ENCODE results near the gene DEPP1. TPM values are rescaled to one million over a fixed set of nuclear protein-coding genes. Genes with fewer than 3 reads are reported as not detected.

The DEPP1 gene
- total and polyA plus RNA-seq, 2 of the 4 experiments (the other 2 are of a cell fraction): 13.6 to 30.0 TPM

DNA sequence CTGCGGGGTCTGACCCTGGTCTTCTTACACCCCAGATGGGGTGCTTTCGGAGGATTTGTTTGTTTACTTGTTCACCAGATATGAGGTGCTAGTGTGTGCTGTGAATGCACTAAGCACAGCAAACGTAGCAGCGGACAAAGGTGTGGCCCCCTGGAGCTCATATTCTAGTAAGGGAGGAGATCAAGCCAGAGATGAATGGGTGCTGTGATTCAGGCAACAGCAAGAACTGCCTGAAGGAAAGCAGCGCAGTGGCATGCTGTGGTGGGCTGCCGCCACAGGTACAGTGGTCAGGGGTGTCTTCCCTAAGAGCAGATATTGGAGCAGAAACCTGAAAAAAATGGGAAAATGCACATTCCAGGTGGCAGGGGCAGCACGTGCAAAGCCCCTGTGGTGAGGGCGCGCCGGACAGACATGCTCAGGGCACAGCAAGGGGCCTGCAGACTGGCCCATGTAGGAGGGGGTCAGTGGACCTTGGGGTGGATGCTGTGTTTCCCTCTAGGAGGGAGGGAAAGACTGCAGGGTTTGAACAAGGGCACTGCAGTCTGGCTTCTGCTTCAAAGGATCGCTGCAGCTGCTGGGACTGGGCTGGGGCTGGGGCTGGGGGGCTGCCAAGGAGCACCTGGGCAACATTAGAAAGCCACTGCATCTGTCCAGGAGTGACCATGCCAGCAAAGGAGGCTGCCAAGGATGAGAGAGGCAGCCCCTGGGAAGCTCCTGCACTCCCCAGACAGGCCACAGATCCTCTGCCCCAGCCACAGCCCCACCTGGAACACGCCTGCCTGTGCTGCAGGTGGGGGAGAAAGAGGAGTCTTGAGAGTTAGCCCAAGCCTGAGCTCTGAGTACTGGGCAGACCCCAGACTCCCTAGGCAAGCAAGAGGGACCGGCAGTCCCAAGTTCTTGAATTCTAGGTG lies 927 bp upstream of the DEPP1 start:
- Histone ChIP-seq H2BK15ac (ENCODE audit: low read depth, low read length) (peak overlapping the region; percentile 93; the same call in 2 of the 3 replicates), H4K8ac (ENCODE audit: low read depth in 2 of 2, low read length in 2 of 2) (peak overlapping the region; percentile 75 to 77; a peak in 3 of 4 replicates), H2BK120ac (ENCODE audit: low read depth, low read length) (peak overlapping the region; percentile 92), H2AK9ac (replicated peaks; ENCODE audit: low read depth, low read length, poor library complexity) (peak overlapping the region; percentile 85), H3K9me3 (ENCODE audit: control insufficient read depth, insufficient read depth, low read length) (no peaks in the 10 kb centered on the region), H3K23ac (ENCODE audit: low read depth, low read length) (peak overlapping the region; percentile 34; the same call in 1 of the 2 replicates), H3K36me3 (ENCODE audit: control insufficient read depth, insufficient read depth, low read length) (peaks cover 15% of the 10 kb centered on the region; the same call in 1 of the 2 replicates), H3K27me3 (ENCODE audit: control insufficient read depth, insufficient read depth, low read length) (no peaks in the 10 kb centered on the region), H3K4me3 (ENCODE audit: insufficient read depth, low read depth, low read length) (no peak overlapping the region), H2BK5ac (ENCODE audit: low read depth, low read length, poor library complexity, severe bottlenecking) (peak overlapping the region; percentile 97), H3K56ac (ENCODE audit: extremely low read depth, insufficient read depth, low read length) (no peak overlapping the region), H3K4me2 (ENCODE audit: low read depth, low read length) (no peak overlapping the region), H3K18ac (ENCODE audit: low read depth, low read length) (peak overlapping the region; percentile 94), H4K91ac (ENCODE audit: insufficient read depth, low read depth, low read length) (peak overlapping the region; percentile 97), H2AK5ac (ENCODE audit: low read depth, low read length) (peak overlapping the region; percentile 85), H3K9me1 (ENCODE audit: insufficient read depth, low read length) (peaks cover 45% of the 10 kb centered on the region), H3K14ac (replicated peaks; ENCODE audit: low read depth, low read length) (peak overlapping the region; percentile 84; the same call in 1 of the 2 replicates), H4K5ac (ENCODE audit: low read depth, low read length) (peak overlapping the region; percentile 92), H3K79me1 (ENCODE audit: low read depth in 1 of 2, low read length in 2 of 2) (peaks cover 3 to 67% of the 10 kb centered on the region in 2 experiments; a peak in 3 of 4 replicates), H3K27ac (ENCODE audit: insufficient read depth, low read length) (peak overlapping the region; percentile 97), H3K4ac (ENCODE audit: low read depth, low read length) (peak overlapping the region; percentile 86), H2BK20ac (ENCODE audit: low read depth, low read length) (peak overlapping the region; percentile 95), H3K4me1 (ENCODE audit: control insufficient read depth, insufficient read depth, low read length) (peaks cover 70% of the 10 kb centered on the region), H2AFZ (replicated peaks; ENCODE audit: low read length, poor library complexity) (peak overlapping the region; percentile 80), H4K20me1 (ENCODE audit: insufficient read depth, low read length) (no peaks in the 10 kb centered on the region; the same call in 1 of the 2 replicates), H3K9ac (ENCODE audit: low read depth, low read length) (0 out of 2 replicates have a peak overlapping the region, but pooled peaks have one; percentile 10)
- no peak for DNase-seq
- dilution Hi-C loops (cut with HindIII; ENCODE audit: low sequenced_read_pairs, unreplicated experiment) (no loop called here), intact Hi-C loops (cut with micrococcal nuclease) (loop anchor here (2.0 kb wide), 1 partner anchor 21 kb away; the partner anchor contains the start of gene ZNF22), in situ Hi-C loops (cut with MboI; ENCODE audit: low sequenced_read_pairs) (loop anchor here (25.0 kb wide), 4 partner anchors 1033 to 1842 kb away; partner anchors contain the start of genes CSGALNACT2 and HNRNPF)
- ChIA-PET CTCF (interaction anchor here (0.7 to 1.3 kb wide), 2 partner anchors 47 kb away, joined by 3 to 4 read pairs; no protein-coding TSS in a partner anchor), POLR2A (ENCODE audit: unreplicated experiment) (interaction anchor here (0.6 kb wide), 1 partner anchor 14 kb away, joined by 5 read pairs; no protein-coding TSS in a partner anchor)
- no TSS peak for BruUV-seq (replicated peaks)
- ATAC-seq (ENCODE audit: low read depth): no peak
- WGBS, 2 experiments (ENCODE audit: extremely low coverage in 2 of 2, insufficient read length in 1 of 2): 90% methylated on average over 8 of the region's 13 CpGs; no CpG with 5 or more reads in 1 of the 2 experiments
- TF ChIP-seq CHD1 (IDR thresholded peaks at IDR 0.05; ENCODE audit: low read depth, low read length) (no peak), MAFK (IDR thresholded peaks at IDR 0.05; ENCODE audit: low read depth, low read length) (no peak), RFX5 (IDR thresholded peaks at IDR 0.05; ENCODE audit: low read depth, low read length) (no peak), CEBPB (IDR thresholded peaks at IDR 0.05; ENCODE audit: low read depth, low read length) (no peak), FOS (IDR thresholded peaks at IDR 0.05; ENCODE audit: low read depth, low read length) (no peak), RCOR1 (IDR thresholded peaks at IDR 0.05; ENCODE audit: insufficient replicate concordance, low read length) (no peak), RAD21 (IDR thresholded peaks at IDR 0.05; ENCODE audit: low read length) (no peak), NFE2L2 (IDR thresholded peaks at IDR 0.05; ENCODE audit: low read depth, low read length) (no peak), POLR2A (IDR thresholded peaks at IDR 0.05; ENCODE audit: low read depth, low read length) (no peak), MAZ (IDR thresholded peaks at IDR 0.05; ENCODE audit: borderline replicate concordance, low read depth, low read length) (no peak), BHLHE40 (IDR thresholded peaks at IDR 0.05; ENCODE audit: low read depth, low read length) (no peak), MXI1 (IDR thresholded peaks at IDR 0.05; ENCODE audit: borderline replicate concordance, low read depth, low read length) (no peak)
- TF ChIP-seq, protein P1, sequence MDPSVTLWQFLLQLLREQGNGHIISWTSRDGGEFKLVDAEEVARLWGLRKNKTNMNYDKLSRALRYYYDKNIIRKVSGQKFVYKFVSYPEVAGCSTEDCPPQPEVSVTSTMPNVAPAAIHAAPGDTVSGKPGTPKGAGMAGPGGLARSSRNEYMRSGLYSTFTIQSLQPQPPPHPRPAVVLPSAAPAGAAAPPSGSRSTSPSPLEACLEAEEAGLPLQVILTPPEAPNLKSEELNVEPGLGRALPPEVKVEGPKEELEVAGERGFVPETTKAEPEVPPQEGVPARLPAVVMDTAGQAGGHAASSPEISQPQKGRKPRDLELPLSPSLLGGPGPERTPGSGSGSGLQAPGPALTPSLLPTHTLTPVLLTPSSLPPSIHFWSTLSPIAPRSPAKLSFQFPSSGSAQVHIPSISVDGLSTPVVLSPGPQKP (IDR thresholded peaks at IDR 0.05; ENCODE audit: borderline replicate concordance, low read depth, low read length): no peak
- TF ChIP-seq, protein P2, sequence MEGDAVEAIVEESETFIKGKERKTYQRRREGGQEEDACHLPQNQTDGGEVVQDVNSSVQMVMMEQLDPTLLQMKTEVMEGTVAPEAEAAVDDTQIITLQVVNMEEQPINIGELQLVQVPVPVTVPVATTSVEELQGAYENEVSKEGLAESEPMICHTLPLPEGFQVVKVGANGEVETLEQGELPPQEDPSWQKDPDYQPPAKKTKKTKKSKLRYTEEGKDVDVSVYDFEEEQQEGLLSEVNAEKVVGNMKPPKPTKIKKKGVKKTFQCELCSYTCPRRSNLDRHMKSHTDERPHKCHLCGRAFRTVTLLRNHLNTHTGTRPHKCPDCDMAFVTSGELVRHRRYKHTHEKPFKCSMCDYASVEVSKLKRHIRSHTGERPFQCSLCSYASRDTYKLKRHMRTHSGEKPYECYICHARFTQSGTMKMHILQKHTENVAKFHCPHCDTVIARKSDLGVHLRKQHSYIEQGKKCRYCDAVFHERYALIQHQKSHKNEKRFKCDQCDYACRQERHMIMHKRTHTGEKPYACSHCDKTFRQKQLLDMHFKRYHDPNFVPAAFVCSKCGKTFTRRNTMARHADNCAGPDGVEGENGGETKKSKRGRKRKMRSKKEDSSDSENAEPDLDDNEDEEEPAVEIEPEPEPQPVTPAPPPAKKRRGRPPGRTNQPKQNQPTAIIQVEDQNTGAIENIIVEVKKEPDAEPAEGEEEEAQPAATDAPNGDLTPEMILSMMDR (conservative IDR thresholded peaks at IDR 0.05; ENCODE audit: low read depth, low read length): no peak

Data from IMR-90 (cell line).